Measurements from ENCODE around the gene TMEM121.

TMEM121 gene

GRCh38 chr14:105487449-105487985 lies 38.9 kb upstream of the TMEM121 start:
- no peak for DNase-seq (ENCODE audit: low read depth)

- no peak for DNase-seq (ENCODE audit: low read depth)
Observed at GRCh38 chr14:105487986-105488777, 38.2 kb upstream of the TMEM121 start.

GRCh38 chr14:105488781-105489541 lies 37.4 kb upstream of the TMEM121 start:
- no peak for DNase-seq (ENCODE audit: low read depth)

GRCh38 chr14:105489542-105490266 lies 36.7 kb upstream of the TMEM121 start:
- DNase-seq (ENCODE audit: low read depth), result peak; percentile 80

GRCh38 chr14:105490267-105490571 lies 36.2 kb upstream of the TMEM121 start:
- no peak for DNase-seq (ENCODE audit: low read depth)

- peak; percentile 98 for DNase-seq (ENCODE audit: low read depth)
Observed at GRCh38 chr14:105490572-105491365, 35.6 kb upstream of the TMEM121 start, which contains the start of gene TEDC1. Gene TEDC1 (plus strand): TSS chr14:105491246. CDS start chr14:105491376, 130 bp downstream.

GRCh38 chr14:105491366-105491973 lies 34.9 kb upstream of the TMEM121 start:
- peak; percentile 77 for DNase-seq (ENCODE audit: low read depth)

- no peak for DNase-seq (ENCODE audit: low read depth)
Observed at GRCh38 chr14:105492031-105492970, 34.1 kb upstream of the TMEM121 start.

GRCh38 chr14:105492971-105493871 lies 33.2 kb upstream of the TMEM121 start:
- DNase-seq (ENCODE audit: low read depth), result no peak

- no peak for DNase-seq (ENCODE audit: low read depth)
Observed at GRCh38 chr14:105493921-105494605, 32.3 kb upstream of the TMEM121 start.

- no peak for DNase-seq (ENCODE audit: low read depth)
Observed at GRCh38 chr14:105494606-105494929, 31.8 kb upstream of the TMEM121 start.

GRCh38 chr14:105495101-105495989 lies 31.0 kb upstream of the TMEM121 start:
- no peak for DNase-seq (ENCODE audit: low read depth)

- no peak for DNase-seq (ENCODE audit: low read depth)
Observed at GRCh38 chr14:105495990-105496830, 30.2 kb upstream of the TMEM121 start.

- no peak for DNase-seq (ENCODE audit: low read depth)
Observed at GRCh38 chr14:105496831-105497591, 29.4 kb upstream of the TMEM121 start.

GRCh38 chr14:105497671-105498429 lies 28.5 kb upstream of the TMEM121 start:
- no peak for DNase-seq (ENCODE audit: low read depth)

All from stimulated activated CD8-positive, alpha-beta memory T cell treated with anti-CD3 and anti-CD28 coated beads, Interleukin-4, amount 100 ng/mL, for 24 hours (primary cell).